SK-N-SH (cell line): ENCODE measurements around the gene LRRC45. TPM values are rescaled to one million over a fixed set of nuclear protein-coding genes. Genes with fewer than 3 reads are reported as not detected.

Source experiments
- CTCF ChIA-PET: fragments of 300-600, 350-600 bp; formaldehyde crosslinking; extraction: SDS; loops from one replicate; lab custom pipeline; 2021; lab: Yijun Ruan, JAX
- POLR2A ChIA-PET: fragments of 350-600 bp; sonication (Branson Sonifier 250); formaldehyde crosslinking; extraction: SDS; loops from one replicate; lab custom pipeline; 2020; ENCODE audit warnings: antibody characterized with exemption, inconsistent platforms; lab: Yijun Ruan, JAX
- DNase-seq: peaks from one replicate; pipeline ENCODE4 v3.0.0; 2012
- H2AFZ ChIP-seq: fragments of 200-600 bp; sonication (generic); 2 replicates; pipeline ENCODE4 v1.8.1; 2016; ENCODE audit warnings: antibody characterized with exemption, mild to moderate bottlenecking, low read depth
- H3F3A ChIP-seq: fragments of 200-600 bp; sonication (generic); replicated peaks from 2 replicates; pipeline ENCODE3; 2016; ENCODE audit warnings: antibody characterized with exemption, mild to moderate bottlenecking; ENCODE audit not compliant: insufficient read depth
- H3K27ac ChIP-seq, 2 experiments: fragments of 200-500 bp in 1 of 2; fragments of 200-600 bp in 1 of 2; sonication (Bioruptor generic) in 1 of 2; sonication (generic), shearing (Covaris generic) in 1 of 2; 2 replicates each; pipeline versions ENCODE4 v1.5.1 to v1.6.1; 2014 to 2016; ENCODE audit warnings: low read depth in 2 of 2, inconsistent platforms in 1 of 2, low read length in 1 of 2, mild to moderate bottlenecking in 1 of 2, mixed read lengths in 1 of 2
- H3K27me3 ChIP-seq: fragments of 200-600 bp; sonication (generic), shearing (Covaris generic); 2 replicates; pipeline ENCODE4 v1.6.1; 2016; ENCODE audit warnings: mixed run types; ENCODE audit not compliant: insufficient read depth
- H3K36me3 ChIP-seq, 2 experiments: fragments of 200-500 bp in 1 of 2; fragments of 200-600 bp in 1 of 2; sonication (Bioruptor generic) in 1 of 2; sonication (generic) in 1 of 2; replicated peaks in 1 of 2; 2 replicates each; pipeline versions ENCODE3 to v1.5.1; 2014 to 2016; ENCODE audit warnings: low read length in 1 of 2, mild to moderate bottlenecking in 1 of 2; ENCODE audit not compliant: insufficient read depth in 2 of 2, control insufficient read depth in 1 of 2
- H3K4me1 ChIP-seq, 2 experiments: fragments of 200-500 bp in 1 of 2; fragments of 200-600 bp in 1 of 2; sonication (Bioruptor generic) in 1 of 2; sonication (generic), shearing (Covaris generic) in 1 of 2; 2 replicates each; pipeline versions ENCODE4 v1.5.1 to v1.6.1; 2014 to 2016; ENCODE audit warnings: low read depth in 1 of 2, low read length in 1 of 2, mixed run types in 1 of 2; ENCODE audit not compliant: insufficient read depth in 2 of 2, control insufficient read depth in 1 of 2
- H3K4me2 ChIP-seq: fragments of 200-600 bp; sonication (generic), shearing (Covaris generic); 2 replicates; pipeline ENCODE4 v1.6.1; 2017; ENCODE audit warnings: mixed run types
- H3K4me3 ChIP-seq, 2 experiments: fragments of 200-500 bp in 1 of 2; fragments of 200-600 bp in 1 of 2; sonication (Bioruptor generic) in 1 of 2; sonication (generic), shearing (Covaris generic) in 1 of 2; 2 replicates each; pipeline versions ENCODE4 v1.5.1 to v1.8.1; 2014 to 2016; ENCODE audit warnings: low read depth in 2 of 2, inconsistent platforms in 1 of 2, low read length in 1 of 2, mild to moderate bottlenecking in 1 of 2, mixed read lengths in 1 of 2, moderate library complexity in 1 of 2
- H3K79me2 ChIP-seq: fragments of 200-600 bp; sonication (generic); 2 replicates; pipeline ENCODE4 v1.8.1; 2017; ENCODE audit warnings: mild to moderate bottlenecking; ENCODE audit not compliant: insufficient read depth
- H3K9ac ChIP-seq: fragments of 200-600 bp; sonication (generic); 2 replicates; pipeline ENCODE4 v1.6.1; 2017; ENCODE audit warnings: mixed run types
- H3K9me2 ChIP-seq: fragments of 200-600 bp; sonication (generic); 2 replicates; pipeline ENCODE4 v1.6.1; 2017; ENCODE audit warnings: mixed run types
- H3K9me3 ChIP-seq: fragments of 200-600 bp; sonication (generic); 2 replicates; pipeline ENCODE4 v1.6.1; 2017; ENCODE audit warnings: mixed run types, mild to moderate bottlenecking, moderate library complexity
- H4K20me1 ChIP-seq: fragments of 200-600 bp; sonication (generic); 2 replicates; pipeline ENCODE4 v1.6.1; 2017; ENCODE audit warnings: mild to moderate bottlenecking, mixed run types; ENCODE audit not compliant: insufficient read depth
- CTCF ChIP-seq: fragments of 200-600 bp; sonication (generic); IDR thresholded peaks from 2 replicates; pipeline ENCODE4 v1.6.1; 2017; ENCODE audit warnings: antibody characterized with exemption, mild to moderate bottlenecking, moderate library complexity
- ELF1 ChIP-seq: IDR thresholded peaks from 2 replicates; pipeline ENCODE4 v1.4.0; 2012
- EP300 ChIP-seq, 2 experiments: IDR thresholded peaks; 2 replicates each; pipeline versions ENCODE4 v1.4.0 to v1.6.1; 2012; ENCODE audit warnings: borderline replicate concordance in 1 of 2, low read depth in 1 of 2, low read length in 1 of 2
- FOSL2 ChIP-seq: IDR thresholded peaks from 2 replicates; pipeline ENCODE4 v1.4.0; 2012; ENCODE audit warnings: low read depth, mild to moderate bottlenecking, moderate library complexity, borderline replicate concordance
- FOXJ3 ChIP-seq: sonication (generic); formaldehyde crosslinking; IDR thresholded peaks from 2 replicates; pipeline ENCODE4 v1.5.1; 2020; ENCODE audit warnings: mild to moderate bottlenecking, missing genetic modification reagents
- GABPA ChIP-seq: IDR thresholded peaks from 2 replicates; pipeline ENCODE4 v1.4.0; 2012; ENCODE audit warnings: low read depth, mild to moderate bottlenecking
- GATA2 ChIP-seq: sonication (generic); formaldehyde crosslinking; IDR thresholded peaks from 2 replicates; pipeline ENCODE4 v1.5.0; 2020; ENCODE audit warnings: mild to moderate bottlenecking, missing genetic modification reagents
- JUND ChIP-seq: IDR thresholded peaks from 2 replicates; pipeline ENCODE4 v1.4.0; 2012
- MAX ChIP-seq: IDR thresholded peaks from 2 replicates; pipeline ENCODE4 v1.4.0; 2012; ENCODE audit warnings: low read depth
- MXI1 ChIP-seq: IDR thresholded peaks from 2 replicates; pipeline ENCODE4 v1.6.1; 2012; ENCODE audit warnings: mild to moderate bottlenecking, low read depth, low read length, improper control_type of control experiment
- NRF1 ChIP-seq: IDR thresholded peaks from 2 replicates; pipeline ENCODE4 v1.6.1; 2012; ENCODE audit warnings: low read depth, mild to moderate bottlenecking, low read length
- PBX3 ChIP-seq: IDR thresholded peaks from 2 replicates; pipeline ENCODE4; 2012
- POLR2AphosphoS5 ChIP-seq: IDR thresholded peaks from 2 replicates; pipeline ENCODE4 v1.6.1; 2012; ENCODE audit warnings: low read depth, low read length
- RAD21 ChIP-seq: IDR thresholded peaks from 2 replicates; pipeline ENCODE4 v1.6.1; 2012; ENCODE audit warnings: mild to moderate bottlenecking, low read length
- RCOR1 ChIP-seq: fragments of 150-350 bp; IDR thresholded peaks from 2 replicates; pipeline ENCODE4 v1.6.1; 2017; ENCODE audit warnings: antibody characterized with exemption, low read length
- REST ChIP-seq: IDR thresholded peaks from 2 replicates; pipeline ENCODE4 v1.6.1; 2012; ENCODE audit warnings: mild to moderate bottlenecking, low read depth, low read length, moderate library complexity
- SIN3A ChIP-seq: IDR thresholded peaks from 2 replicates; pipeline ENCODE4 v1.6.1; 2012; ENCODE audit warnings: low read depth, mild to moderate bottlenecking, low read length, moderate library complexity, borderline replicate concordance
- TAF1 ChIP-seq: IDR thresholded peaks from 2 replicates; pipeline ENCODE4 v1.6.1; 2012; ENCODE audit warnings: low read depth, mild to moderate bottlenecking, low read length, moderate library complexity, borderline replicate concordance
- USF1 ChIP-seq: IDR thresholded peaks from 2 replicates; pipeline ENCODE4 v1.4.0; 2012; ENCODE audit warnings: low read depth, borderline replicate concordance
- USF2 ChIP-seq: fragments of 150-350 bp; IDR thresholded peaks from 2 replicates; pipeline ENCODE4 v1.6.1; 2017; ENCODE audit warnings: antibody characterized with exemption, low read length, low read depth, borderline replicate concordance
- WGBS: methylation state at CpG from one replicate; pipeline ENCODE4 v1.1.6; 2017; ENCODE audit warnings: low lambda C conversion rate; 5-methylcytosine and 5-hydroxymethylcytosine counted together
- polyA plus RNA-seq, 3 experiments: library from polyadenylated mRNA; depleted of rRNA; stranded (reverse); fragments of >200 nt; gene quantifications; 2 replicates each; pipeline ENCODE4 v1.2.3, GENCODE V29; 2012

LRRC45 gene
- polyA plus RNA-seq, 1 of the 3 experiments (the other 2 are of a cell fraction), result 31.5 TPM

- Histone ChIP-seq H2AFZ (peak within 1 kb of the TSS; percentile 100), H3K27me3 (no peaks in the 10 kb centered on the region), H3K9ac (peak within 1 kb of the TSS; percentile 89), H3K27ac (peak within 1 kb of the TSS in 1 of 2 experiments; percentile 51; a peak in 1 of 4 replicates), H3K4me2 (peak within 1 kb of the TSS; percentile 100), H3K9me2 (no peaks in the 10 kb centered on the region), H3K9me3 (no peaks in the 10 kb centered on the region), H3K79me2 (peaks cover 26% of the 10 kb centered on the region), H3K36me3 (peaks cover 10 to 33% of the 10 kb centered on the region in 2 experiments), H4K20me1 (no peaks in the 10 kb centered on the region), H3K4me3 (peak within 1 kb of the TSS; percentile 81 to 95), H3K4me1 (peaks cover 12 to 21% of the 10 kb centered on the region in 2 experiments; a peak in 2 of 4 replicates), H3F3A (peaks cover 12% of the 10 kb centered on the region)
- DNase-seq, result peak; percentile 98
- 39% methylated on average over 29 of the region's 88 CpGs for whole genome bisulfite sequencing
- no peak for TF ChIP-seq GATA2 (CRISPR knock-in tag)
- TF ChIP-seq MAX, result peak; percentile 77
- no peak for TF ChIP-seq EP300 (IDR thresholded peaks at IDR 0.05; ENCODE audit: borderline replicate concordance in 1 of 2, low read depth in 1 of 2, low read length in 1 of 2)
- no peak for TF ChIP-seq NRF1
- no peak for TF ChIP-seq FOSL2
- TF ChIP-seq RCOR1, result no peak
- peak; percentile 89; the same call in 1 of the 2 replicates for TF ChIP-seq SIN3A
- 0 out of 2 replicates have a peak, but pooled peaks have one; percentile 48 for TF ChIP-seq ELF1
- peak; percentile 41; the same call in 1 of the 2 replicates for TF ChIP-seq PBX3
- TF ChIP-seq CTCF, result no peak
- TF ChIP-seq REST, result peak; percentile 73
- TF ChIP-seq JUND, result no peak
- no peak; the same call in 1 of the 2 replicates for TF ChIP-seq POLR2AphosphoS5
- TF ChIP-seq GABPA, result peak; percentile 90
- TF ChIP-seq RAD21, result no peak
- TF ChIP-seq USF1, result peak; percentile 55; the same call in 1 of the 2 replicates
- peak; percentile 25 for TF ChIP-seq MXI1
- 0 out of 2 replicates have a peak, but pooled peaks have one; percentile 47 for TF ChIP-seq FOXJ3 (CRISPR knock-in tag)
- peak; percentile 87 for TF ChIP-seq TAF1
- no peak for TF ChIP-seq USF2
- CTCF ChIA-PET, result interaction anchor here (0.6 to 8.0 kb wide), 8 partner anchors 9 to 98 kb away, joined by 3 to 47 read pairs (median 4); partner anchors contain the start of genes DCXR, GPS1, RAC3 and RFNG
- POLR2A ChIA-PET, result interaction anchor here (0.6 to 1.0 kb wide), 2 partner anchors 14 to 28 kb away, joined by 3 read pairs; partner anchors contain the start of gene DCXR
Observed at GRCh38 chr17:82065638-82066303, 42.7 kb downstream of the LRRC45 start, which contains the start of gene DUS1L. Gene DUS1L (minus strand): TSS chr17:82065804. CDS start chr17:82065059, 745 bp downstream.
